Mucosa of rectum (tissue), 2 donors: ENCODE results near the gene HLA-DQA1.
"Not testable (repeated sequence)": the region's sequence is repeated elsewhere in the genome, so short reads cannot be mapped to it uniquely, and the experiment has no call there.

Source experiments
- H3K27ac ChIP-seq, 2 donors: one replicate each; pipeline ENCODE4 v1.7.0; 2013; ENCODE audit warnings: inconsistent platforms in 2 of 2, low read depth in 2 of 2, low read length in 2 of 2
- H3K27me3 ChIP-seq, 2 donors: one replicate each; pipeline ENCODE4 v1.7.0; 2013; ENCODE audit warnings: low read length in 2 of 2; ENCODE audit not compliant: control insufficient read depth in 2 of 2, insufficient read depth in 2 of 2
- H3K36me3 ChIP-seq, 2 donors: one replicate each; pipeline ENCODE4 v1.7.0; 2013; ENCODE audit warnings: low read length in 2 of 2; ENCODE audit not compliant: control insufficient read depth in 2 of 2, insufficient read depth in 2 of 2
- H3K4me1 ChIP-seq, 2 donors: one replicate each; pipeline ENCODE4 v1.7.0; 2013; ENCODE audit warnings: low read length in 2 of 2, mild to moderate bottlenecking in 1 of 2; ENCODE audit not compliant: control insufficient read depth in 2 of 2, insufficient read depth in 2 of 2
- H3K4me3 ChIP-seq, 2 donors: one replicate each; pipeline ENCODE4 v1.7.0; 2013; ENCODE audit warnings: low read length in 2 of 2
- H3K9ac ChIP-seq, 2 donors: one replicate each; pipeline ENCODE4 v1.7.0; 2013; ENCODE audit warnings: low read length in 2 of 2, low read depth in 1 of 2, mild to moderate bottlenecking in 1 of 2
- H3K9me3 ChIP-seq, 2 donors: one replicate each; pipeline ENCODE4 v1.7.0; 2013; ENCODE audit warnings: low read length in 2 of 2; ENCODE audit not compliant: control insufficient read depth in 2 of 2
- donor health status: healthy.
- donor health status: Normal muscosa, but diverticular disease.

Gene HLA-DQA1

GRCh38 chr6:32637883-32638282, 677 bp downstream of the HLA-DQA1 start:
- Histone ChIP-seq H3K4me3 (peak overlapping the region in 1 of 2 donors; percentile 52), H3K27ac (peak overlapping the region in 1 of 2 donors; percentile 16), H3K36me3 (no peaks in the 10 kb centered on the region), H3K9me3 (no peaks in the 10 kb centered on the region), H3K9ac (no peak overlapping the region), H3K4me1 (no peaks in the 10 kb centered on the region), H3K27me3 (no peaks in the 10 kb centered on the region)

- Histone ChIP-seq H3K9ac (no peak overlapping the region), H3K4me1 (no peaks in the 10 kb centered on the region), H3K9me3 (no peaks in the 10 kb centered on the region), H3K36me3 (no peaks in the 10 kb centered on the region), H3K27me3 (no peaks in the 10 kb centered on the region), H3K4me3 (no peak overlapping the region), H3K27ac (peak overlapping the region in 1 of 2 donors; percentile 4)
Observed at GRCh38 chr6:32638532-32639219, 1.5 kb downstream of the HLA-DQA1 start.

GRCh38 chr6:32639440-32640394, 2.5 kb downstream of the HLA-DQA1 start:
- Histone ChIP-seq H3K27me3 (no peaks in the 10 kb centered on the region), H3K9ac (no peak overlapping the region), H3K4me1 (no peaks in the 10 kb centered on the region), H3K27ac (no peak overlapping the region), H3K4me3 (no peak overlapping the region), H3K9me3 (no peaks in the 10 kb centered on the region), H3K36me3 (no peaks in the 10 kb centered on the region)

GRCh38 chr6:32641122-32641521, 3.9 kb downstream of the HLA-DQA1 start:
- Histone ChIP-seq H3K9ac (no peak overlapping the region), H3K9me3 (no peaks in the 10 kb centered on the region), H3K4me3 (no peak overlapping the region), H3K27me3 (no peaks in the 10 kb centered on the region), H3K27ac (no peak overlapping the region), H3K4me1 (no peaks in the 10 kb centered on the region), H3K36me3 (no peaks in the 10 kb centered on the region)

GRCh38 chr6:32641785-32642719, 4.8 kb downstream of the HLA-DQA1 start:
- not testable (repeated sequence) for H3K9me3 ChIP-seq, H3K27ac ChIP-seq, H3K36me3 ChIP-seq, H3K9ac ChIP-seq, H3K27me3 ChIP-seq, H3K4me3 ChIP-seq, H3K4me1 ChIP-seq

- no peaks in the 10 kb centered on the region for H3K27me3 ChIP-seq
- no peak overlapping the region for H3K27ac ChIP-seq
- H3K9me3 ChIP-seq = no peaks in the 10 kb centered on the region
- no peak overlapping the region for H3K4me3 ChIP-seq
- no peak overlapping the region for H3K9ac ChIP-seq
- no peaks in the 10 kb centered on the region for H3K4me1 ChIP-seq
- H3K36me3 ChIP-seq = no peaks in the 10 kb centered on the region
Observed at GRCh38 chr6:32642720-32643106, 5.5 kb downstream of the HLA-DQA1 start.

GRCh38 chr6:32643904-32644303, 6.7 kb downstream of the HLA-DQA1 start:
- H3K9ac ChIP-seq = no peak overlapping the region
- H3K4me1 ChIP-seq = no peaks in the 10 kb centered on the region
- H3K27me3 ChIP-seq = no peaks in the 10 kb centered on the region

GRCh38 chr6:32645047-32645703, 8.0 kb downstream of the HLA-DQA1 start:
- H3K27ac ChIP-seq = no peak overlapping the region
- no peaks in the 10 kb centered on the region for H3K27me3 ChIP-seq
- no peaks in the 10 kb centered on the region for H3K36me3 ChIP-seq
- no peak overlapping the region for H3K9ac ChIP-seq
- no peaks in the 10 kb centered on the region for H3K4me1 ChIP-seq
- H3K9me3 ChIP-seq = no peaks in the 10 kb centered on the region
- H3K4me3 ChIP-seq = no peak overlapping the region

More at GRCh38 chr6:32643904-32644303, 6.7 kb downstream of the HLA-DQA1 start:
- Histone ChIP-seq H3K9me3 (no peaks in the 10 kb centered on the region), H3K4me3 (no peak overlapping the region), H3K27ac (no peak overlapping the region), H3K36me3 (no peaks in the 10 kb centered on the region)

- Histone ChIP-seq H3K4me1 (no peaks in the 10 kb centered on the region), H3K4me3 (no peak overlapping the region), H3K27ac (no peak overlapping the region), H3K9ac (no peak overlapping the region), H3K36me3 (no peaks in the 10 kb centered on the region), H3K27me3 (no peaks in the 10 kb centered on the region), H3K9me3 (no peaks in the 10 kb centered on the region)
Observed at GRCh38 chr6:32655203-32655710, 18.1 kb downstream of the HLA-DQA1 start.
